RCC 7860 (cell line): Measurements from ENCODE around the gene SHTN1.

Experiments
- DNase-seq: peaks from one replicate; pipeline ENCODE4 v3.0.0-alpha.2; 2015; ENCODE audit warnings: low spot score
- FAIRE-seq: peaks from 2 replicates; lab custom pipeline; 2012; peaks lifted over from hg19 to GRCh38; lab: Jason Lieb, UNC

SHTN1 gene

GRCh38 chr10:116877391-116877790 is 127.6 kb downstream of the SHTN1 start:
- DNase-seq = no peak
- FAIRE-seq = no peak

GRCh38 chr10:116875897-116876296 is 129.1 kb downstream of the SHTN1 start:
- no peak for FAIRE-seq

GRCh38 chr10:116873134-116873533 is 131.9 kb downstream of the SHTN1 start:
- FAIRE-seq = no peak

More at GRCh38 chr10:116875897-116876296, 129.1 kb downstream of the SHTN1 start:
- no peak for DNase-seq

GRCh38 chr10:116870949-116871348 is 134.0 kb downstream of the SHTN1 start:
- DNase-seq (peak; percentile 57), FAIRE-seq (peak; percentile 87)

More at GRCh38 chr10:116873134-116873533, 131.9 kb downstream of the SHTN1 start:
- no peak for DNase-seq

- DNase-seq = no peak
- FAIRE-seq = no peak
Observed at GRCh38 chr10:116868722-116869121, 136.3 kb downstream of the SHTN1 start.

- FAIRE-seq = no peak
- DNase-seq = no peak
Observed at GRCh38 chr10:116868198-116868676, 136.8 kb downstream of the SHTN1 start.

- FAIRE-seq = no peak
- peak; percentile 33 for DNase-seq
Observed at GRCh38 chr10:116866987-116867595, 137.9 kb downstream of the SHTN1 start.

- DNase-seq (no peak), FAIRE-seq (no peak)
Observed at GRCh38 chr10:116866066-116866465, 138.9 kb downstream of the SHTN1 start.

GRCh38 chr10:116864436-116864835 is 140.6 kb downstream of the SHTN1 start:
- DNase-seq (no peak), FAIRE-seq (no peak)

- no peak for DNase-seq
- FAIRE-seq = no peak
Observed at GRCh38 chr10:116861796-116862195, 143.2 kb downstream of the SHTN1 start.

GRCh38 chr10:116857156-116857555 is 147.8 kb downstream of the SHTN1 start:
- DNase-seq = no peak
- FAIRE-seq = no peak

- FAIRE-seq = no peak
- no peak for DNase-seq
Observed at GRCh38 chr10:116853701-116854100, 151.3 kb downstream of the SHTN1 start.

- FAIRE-seq (no peak), DNase-seq (no peak)
Observed at GRCh38 chr10:116853287-116853686, 151.7 kb downstream of the SHTN1 start.

- FAIRE-seq = no peak
- DNase-seq = no peak
Observed at GRCh38 chr10:116852246-116852645, 152.7 kb downstream of the SHTN1 start.

- no peak for FAIRE-seq
- DNase-seq = no peak
Observed at GRCh38 chr10:116850058-116850611, 154.9 kb downstream of the SHTN1 start.

GRCh38 chr10:116849248-116850057 is 155.5 kb downstream of the SHTN1 start, which contains the start of gene ENO4:
Gene ENO4 (plus strand): TSS chr10:116849499. CDS start chr10:116849567, 68 bp downstream.
- FAIRE-seq (no peak), DNase-seq (peak; percentile 76)

GRCh38 chr10:116848944-116849247 is 156.1 kb downstream of the SHTN1 start:
- no peak for FAIRE-seq
- DNase-seq = no peak

- DNase-seq = no peak
- no peak for FAIRE-seq
Observed at GRCh38 chr10:116848032-116848943, 156.7 kb downstream of the SHTN1 start.

GRCh38 chr10:116845823-116846222 is 159.2 kb downstream of the SHTN1 start:
- DNase-seq = peak; percentile 22
- no peak for FAIRE-seq

- FAIRE-seq (no peak), DNase-seq (no peak)
Observed at GRCh38 chr10:116840389-116841075, 164.5 kb downstream of the SHTN1 start.
